Upper lobe of right lung (tissue), 1 donor: ENCODE measurements around the gene IQCC. TPM values are rescaled to one million over a fixed set of nuclear protein-coding genes. Genes with fewer than 3 reads are reported as not detected.

Experiments used
- ATAC-seq: fragments of 200-7000 bp; cut with Tn5 transposase; one replicate; pipeline ENCODE4 v1.9.1; 2020; ENCODE audit warnings: mild to moderate bottlenecking, moderate library complexity
- DNase-seq: peaks from one replicate; pipeline ENCODE4 v3.0.0-alpha.2; 2020
- H3K27ac ChIP-seq: fragments of 200-600 bp; one replicate; pipeline ENCODE4 v1.8.0; 2022
- H3K27me3 ChIP-seq: fragments of 200-600 bp; one replicate; pipeline ENCODE4 v1.8.0; 2022; ENCODE audit warnings: mild to moderate bottlenecking
- H3K36me3 ChIP-seq: fragments of 200-600 bp; one replicate; pipeline ENCODE4 v1.8.0; 2022
- H3K4me1 ChIP-seq: fragments of 200-600 bp; one replicate; pipeline ENCODE4 v1.8.0; 2022
- H3K4me3 ChIP-seq: fragments of 200-600 bp; one replicate; pipeline ENCODE4 v1.8.0; 2022; ENCODE audit warnings: mild to moderate bottlenecking
- H3K9me3 ChIP-seq: fragments of 200-600 bp; one replicate; pipeline ENCODE4 v1.8.0; 2022
- CTCF ChIP-seq: fragments of 200-600 bp; IDR thresholded peaks from one replicate; pipeline ENCODE4 v1.8.0; 2022; ENCODE audit warnings: antibody characterized with exemption
- intact Hi-C: fragments of 100-400 bp; cut with DNase I; formaldehyde crosslinking; loops from one replicate; pipeline ENCODE4 v1.11.0; 2022
- total RNA-seq: library from RNA; stranded (reverse); fragmentation: NEBNext Ultra II Directional; extraction: Animal tissue kit (Norgen Biotek cat#: 25700); gene quantifications from one replicate; pipeline ENCODE4 v1.2.1, GENCODE V29; 2021
- donor health status: DM: no; HTN: yes; CAD: no; lungs with severe emphysema.

IQCC gene
- total RNA-seq, 1 donor from 2014 or later = 1.2 TPM

- ATAC-seq (no peak), DNase-seq (no peak)
- TF ChIP-seq CTCF = no peak
- Histone ChIP-seq H3K9me3 (no peaks in the 10 kb centered on the region), H3K27me3 (no peaks in the 10 kb centered on the region), H3K27ac (no peak overlapping the region), H3K4me3 (no peak overlapping the region), H3K4me1 (peaks cover 5% of the 10 kb centered on the region), H3K36me3 (peaks cover 100% of the 10 kb centered on the region)
- intact Hi-C loops = no loop called here
These were observed 13.1 kb upstream of the IQCC start for GRCh38 chr1:32192220-32192948.

GRCh38 chr1:32194984-32195383, 10.5 kb upstream of the IQCC start:
- no peaks in the 10 kb centered on the region for H3K9me3 ChIP-seq
- no peak overlapping the region for H3K4me3 ChIP-seq
- ATAC-seq (no peak), DNase-seq (no peak)
- H3K36me3 ChIP-seq = peaks cover 77% of the 10 kb centered on the region
- H3K4me1 ChIP-seq = peaks cover 9% of the 10 kb centered on the region
- TF ChIP-seq CTCF = no peak
- no peak overlapping the region for H3K27ac ChIP-seq
- intact Hi-C loops = no loop called here
- H3K27me3 ChIP-seq = no peaks in the 10 kb centered on the region

DNA sequence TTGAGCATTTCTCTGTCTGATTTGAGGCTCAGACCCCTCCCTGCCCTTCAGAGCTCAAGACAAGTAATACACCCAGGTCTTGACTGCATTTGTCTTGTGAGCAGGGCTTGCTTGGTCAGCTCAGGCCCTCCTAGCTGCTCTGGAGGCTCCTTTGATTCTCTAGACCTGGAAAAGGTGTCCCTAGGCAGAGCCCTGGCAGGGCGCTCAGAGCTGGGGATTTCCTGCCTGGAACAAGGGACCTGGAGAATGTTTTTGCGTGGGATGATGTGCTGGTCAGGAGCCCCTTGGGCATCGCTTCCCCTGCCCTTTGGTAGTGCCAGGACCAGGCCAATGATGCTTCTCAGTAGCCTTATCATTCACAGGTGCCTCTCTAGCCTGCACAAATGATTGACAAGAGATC, 9.9 kb upstream of the IQCC start:
- no peak for TF ChIP-seq CTCF
- DNase-seq (no peak), ATAC-seq (no peak)
- peaks cover 71% of the 10 kb centered on the region for H3K36me3 ChIP-seq
- H3K4me1 ChIP-seq = peaks cover 11% of the 10 kb centered on the region
- H3K9me3 ChIP-seq = no peaks in the 10 kb centered on the region
- no peak overlapping the region for H3K4me3 ChIP-seq
- no peak overlapping the region for H3K27ac ChIP-seq
- intact Hi-C loops = no loop called here
- H3K27me3 ChIP-seq = no peaks in the 10 kb centered on the region

GRCh38 chr1:32195972-32196823, 9.3 kb upstream of the IQCC start:
- intact Hi-C loops = no loop called here
- TF ChIP-seq CTCF = no peak
- ATAC-seq = no peak
- H3K4me3 ChIP-seq = no peak overlapping the region
- DNase-seq = no peak
- peaks cover 65% of the 10 kb centered on the region for H3K36me3 ChIP-seq
- H3K4me1 ChIP-seq = peaks cover 14% of the 10 kb centered on the region
- no peaks in the 10 kb centered on the region for H3K9me3 ChIP-seq
- no peak overlapping the region for H3K27ac ChIP-seq
- no peaks in the 10 kb centered on the region for H3K27me3 ChIP-seq

GRCh38 chr1:32197074-32197473, 8.4 kb upstream of the IQCC start:
- intact Hi-C loops = no loop called here
- Histone ChIP-seq H3K27me3 (no peaks in the 10 kb centered on the region), H3K4me1 (peaks cover 21% of the 10 kb centered on the region), H3K4me3 (no peak overlapping the region), H3K36me3 (peaks cover 56% of the 10 kb centered on the region), H3K9me3 (no peaks in the 10 kb centered on the region), H3K27ac (peak overlapping the region; percentile 24)
- peak; percentile 69 for ATAC-seq
- DNase-seq = no peak
- TF ChIP-seq CTCF = no peak
